ENCODE results near the gene ITSN1.

DNA sequence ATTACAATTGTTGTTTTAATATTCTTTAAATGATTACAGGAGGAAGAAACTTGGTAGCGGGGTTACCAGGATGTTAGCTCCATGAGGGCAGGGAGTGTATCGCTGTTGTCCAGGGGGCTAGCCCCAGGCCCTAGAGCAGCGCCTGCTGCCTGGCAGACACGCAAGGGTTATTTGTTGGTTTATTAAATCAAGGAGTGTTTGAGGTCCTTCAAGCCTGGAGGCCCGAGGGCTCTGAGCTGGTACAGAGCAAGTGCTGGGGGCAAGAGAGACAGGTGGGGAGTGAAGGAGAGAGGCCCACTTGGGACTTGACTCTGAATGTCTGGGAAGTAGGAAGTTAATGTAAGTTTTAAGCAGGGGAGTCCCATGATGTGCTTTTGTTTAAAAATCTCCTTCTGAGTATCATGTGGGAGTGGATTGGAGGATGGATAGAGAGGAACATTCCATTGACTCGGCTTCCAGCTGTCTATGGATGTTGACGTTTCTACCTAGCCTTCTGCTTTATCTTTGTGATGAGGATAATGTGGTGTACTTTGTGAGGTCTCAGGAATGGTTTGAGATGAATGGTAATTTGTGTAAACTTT lies 8.7 kb downstream of the ITSN1 start:
- TF ChIP-seq, protein P1, sequence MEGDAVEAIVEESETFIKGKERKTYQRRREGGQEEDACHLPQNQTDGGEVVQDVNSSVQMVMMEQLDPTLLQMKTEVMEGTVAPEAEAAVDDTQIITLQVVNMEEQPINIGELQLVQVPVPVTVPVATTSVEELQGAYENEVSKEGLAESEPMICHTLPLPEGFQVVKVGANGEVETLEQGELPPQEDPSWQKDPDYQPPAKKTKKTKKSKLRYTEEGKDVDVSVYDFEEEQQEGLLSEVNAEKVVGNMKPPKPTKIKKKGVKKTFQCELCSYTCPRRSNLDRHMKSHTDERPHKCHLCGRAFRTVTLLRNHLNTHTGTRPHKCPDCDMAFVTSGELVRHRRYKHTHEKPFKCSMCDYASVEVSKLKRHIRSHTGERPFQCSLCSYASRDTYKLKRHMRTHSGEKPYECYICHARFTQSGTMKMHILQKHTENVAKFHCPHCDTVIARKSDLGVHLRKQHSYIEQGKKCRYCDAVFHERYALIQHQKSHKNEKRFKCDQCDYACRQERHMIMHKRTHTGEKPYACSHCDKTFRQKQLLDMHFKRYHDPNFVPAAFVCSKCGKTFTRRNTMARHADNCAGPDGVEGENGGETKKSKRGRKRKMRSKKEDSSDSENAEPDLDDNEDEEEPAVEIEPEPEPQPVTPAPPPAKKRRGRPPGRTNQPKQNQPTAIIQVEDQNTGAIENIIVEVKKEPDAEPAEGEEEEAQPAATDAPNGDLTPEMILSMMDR (IDR thresholded peaks at IDR 0.05) = no peak
- TF ChIP-seq SIN3A (IDR thresholded peaks at IDR 0.05; ENCODE audit: borderline replicate concordance, insufficient read depth, low read depth, low read length) = no peak
- no peak for TF ChIP-seq POLR2AphosphoS5 (IDR thresholded peaks at IDR 0.05; ENCODE audit: low read depth, low read length)
- TF ChIP-seq TCF7L2 (IDR thresholded peaks at IDR 0.05; ENCODE audit: low read depth, low read length) = no peak
- TF ChIP-seq, protein P2, sequence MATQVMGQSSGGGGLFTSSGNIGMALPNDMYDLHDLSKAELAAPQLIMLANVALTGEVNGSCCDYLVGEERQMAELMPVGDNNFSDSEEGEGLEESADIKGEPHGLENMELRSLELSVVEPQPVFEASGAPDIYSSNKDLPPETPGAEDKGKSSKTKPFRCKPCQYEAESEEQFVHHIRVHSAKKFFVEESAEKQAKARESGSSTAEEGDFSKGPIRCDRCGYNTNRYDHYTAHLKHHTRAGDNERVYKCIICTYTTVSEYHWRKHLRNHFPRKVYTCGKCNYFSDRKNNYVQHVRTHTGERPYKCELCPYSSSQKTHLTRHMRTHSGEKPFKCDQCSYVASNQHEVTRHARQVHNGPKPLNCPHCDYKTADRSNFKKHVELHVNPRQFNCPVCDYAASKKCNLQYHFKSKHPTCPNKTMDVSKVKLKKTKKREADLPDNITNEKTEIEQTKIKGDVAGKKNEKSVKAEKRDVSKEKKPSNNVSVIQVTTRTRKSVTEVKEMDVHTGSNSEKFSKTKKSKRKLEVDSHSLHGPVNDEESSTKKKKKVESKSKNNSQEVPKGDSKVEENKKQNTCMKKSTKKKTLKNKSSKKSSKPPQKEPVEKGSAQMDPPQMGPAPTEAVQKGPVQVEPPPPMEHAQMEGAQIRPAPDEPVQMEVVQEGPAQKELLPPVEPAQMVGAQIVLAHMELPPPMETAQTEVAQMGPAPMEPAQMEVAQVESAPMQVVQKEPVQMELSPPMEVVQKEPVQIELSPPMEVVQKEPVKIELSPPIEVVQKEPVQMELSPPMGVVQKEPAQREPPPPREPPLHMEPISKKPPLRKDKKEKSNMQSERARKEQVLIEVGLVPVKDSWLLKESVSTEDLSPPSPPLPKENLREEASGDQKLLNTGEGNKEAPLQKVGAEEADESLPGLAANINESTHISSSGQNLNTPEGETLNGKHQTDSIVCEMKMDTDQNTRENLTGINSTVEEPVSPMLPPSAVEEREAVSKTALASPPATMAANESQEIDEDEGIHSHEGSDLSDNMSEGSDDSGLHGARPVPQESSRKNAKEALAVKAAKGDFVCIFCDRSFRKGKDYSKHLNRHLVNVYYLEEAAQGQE (IDR thresholded peaks at IDR 0.05; ENCODE audit: insufficient read depth in 1 of 2, low read depth in 2 of 2, low read length in 1 of 2) = no peak
